Cerebellar nuclear complex (tissue), 1 donor: ENCODE data around the gene CCNI2.
"Not testable (repeated sequence)": the region's sequence is repeated elsewhere in the genome, so short reads cannot be mapped to it uniquely, and the experiment has no call there.

Source experiments
- DNase-seq, 2 experiments: peaks; one replicate each; lab custom pipeline; 2025; lab: John Stamatoyannopoulos, UW

CCNI2 gene

GRCh38 chr5:132779961-132780360, 32.7 kb downstream of the CCNI2 start:
- no peak for DNase-seq

GRCh38 chr5:132780577-132780976, 33.4 kb downstream of the CCNI2 start:
- no peak for DNase-seq

GRCh38 chr5:132781029-132781428, 33.8 kb downstream of the CCNI2 start:
- no peak for DNase-seq

- no peak for DNase-seq
Measured at GRCh38 chr5:132782101-132782500, 34.9 kb downstream of the CCNI2 start.

GRCh38 chr5:132785365-132785764, 38.1 kb downstream of the CCNI2 start:
- no peak for DNase-seq

- no peak for DNase-seq
Measured at GRCh38 chr5:132785864-132786263, 38.6 kb downstream of the CCNI2 start.

- DNase-seq = no peak
Measured at GRCh38 chr5:132787076-132787475, 39.9 kb downstream of the CCNI2 start.

GRCh38 chr5:132788508-132788907, 41.3 kb downstream of the CCNI2 start:
- DNase-seq = no peak

- DNase-seq = peak in 1 of 2 experiments; percentile 66
Measured at GRCh38 chr5:132788990-132789886, 42.0 kb downstream of the CCNI2 start.

GRCh38 chr5:132790201-132790865, 43.1 kb downstream of the CCNI2 start:
- DNase-seq = peak in 1 of 2 experiments; percentile 65

GRCh38 chr5:132791026-132791425, 43.8 kb downstream of the CCNI2 start:
- no peak for DNase-seq

- DNase-seq = peak in 1 of 2 experiments; percentile 71
Measured at GRCh38 chr5:132797651-132798050, 50.4 kb downstream of the CCNI2 start.

- no peak for DNase-seq
Measured at GRCh38 chr5:132799392-132799791, 52.2 kb downstream of the CCNI2 start.

- no peak for DNase-seq
Measured at GRCh38 chr5:132800545-132800944, 53.3 kb downstream of the CCNI2 start.

- DNase-seq = no peak
Measured at GRCh38 chr5:132802044-132802684, 54.9 kb downstream of the CCNI2 start.

GRCh38 chr5:132802685-132803066, 55.5 kb downstream of the CCNI2 start:
- not testable (repeated sequence) for DNase-seq
